DOHH2 (cell line): ENCODE results near the gene DOK6.
"Not testable (repeated sequence)": the region's sequence is repeated elsewhere in the genome, so short reads cannot be mapped to it uniquely, and the experiment has no call there.

Experiments used
- H3F3A ChIP-seq: fragments of 200-600 bp; sonication (generic), shearing (Covaris generic); 2 replicates; pipeline ENCODE4 v1.6.0; 2016; ENCODE audit warnings: antibody characterized with exemption, mild to moderate bottlenecking; ENCODE audit not compliant: control insufficient read depth, insufficient read depth
- H3K27ac ChIP-seq: fragments of 200-600 bp; sonication (generic); 2 replicates; pipeline ENCODE4 v1.5.1; 2014; ENCODE audit warnings: low read depth, mild to moderate bottlenecking, low read length, moderate library complexity
- H3K27me3 ChIP-seq: fragments of 200-600 bp; sonication (generic); 2 replicates; pipeline ENCODE4 v1.6.1; 2014; ENCODE audit warnings: mild to moderate bottlenecking, low read length, mixed read lengths; ENCODE audit not compliant: control insufficient read depth
- H3K36me3 ChIP-seq: fragments of 200-600 bp; sonication (generic); 2 replicates; pipeline ENCODE4 v1.6.1; 2014; ENCODE audit warnings: mild to moderate bottlenecking, low read length, moderate library complexity, mixed read lengths; ENCODE audit not compliant: control insufficient read depth
- H3K4me1 ChIP-seq: fragments of 200-600 bp; sonication (generic); 2 replicates; pipeline ENCODE4 v1.6.1; 2014; ENCODE audit warnings: mild to moderate bottlenecking, low read length, mixed read lengths; ENCODE audit not compliant: control insufficient read depth
- H3K4me2 ChIP-seq: fragments of 200-600 bp; sonication (generic); 2 replicates; pipeline ENCODE4 v1.6.0; 2014; ENCODE audit warnings: mild to moderate bottlenecking, low read length, moderate library complexity
- H3K4me3 ChIP-seq: fragments of 200-600 bp; sonication (generic); 2 replicates; pipeline ENCODE4 v1.5.1; 2014; ENCODE audit warnings: mild to moderate bottlenecking, low read length, mixed read lengths
- H3K79me2 ChIP-seq: fragments of 200-600 bp; sonication (generic); 2 replicates; pipeline ENCODE4 v1.6.1; 2014; ENCODE audit warnings: mild to moderate bottlenecking, low read length, mixed read lengths; ENCODE audit not compliant: control insufficient read depth
- H3K9me2 ChIP-seq: fragments of 200-600 bp; sonication (generic); replicated peaks from 2 replicates; pipeline ENCODE4 v1.6.1; 2014; ENCODE audit warnings: mild to moderate bottlenecking, low read length, mixed read lengths; ENCODE audit not compliant: control insufficient read depth
- H3K9me3 ChIP-seq: fragments of 200-600 bp; sonication (generic); 2 replicates; pipeline ENCODE4 v1.6.1; 2014; ENCODE audit warnings: antibody characterized with exemption, low read length, mixed read lengths; ENCODE audit not compliant: control insufficient read depth, insufficient read depth
- H4K20me1 ChIP-seq: fragments of 200-600 bp; sonication (generic); 2 replicates; pipeline ENCODE4 v1.6.0; 2014; ENCODE audit warnings: low read depth, mild to moderate bottlenecking, antibody characterized with exemption, low read length, moderate library complexity; ENCODE audit not compliant: control insufficient read depth, insufficient read depth
- EZH2phosphoT487 ChIP-seq: fragments of 200-600 bp; sonication (generic); IDR thresholded peaks from 2 replicates; pipeline ENCODE4 v1.6.1; 2017; ENCODE audit warnings: borderline replicate concordance, mild to moderate bottlenecking, antibody characterized with exemption, low read length, moderate library complexity, mixed read lengths
- TF ChIP-seq, protein P1 (sequence below): fragments of 200-600 bp; sonication (generic); IDR thresholded peaks from one replicate; pipeline ENCODE4 v1.5.1; 2014; ENCODE audit warnings: antibody characterized with exemption, mild to moderate bottlenecking, low read depth, low read length; ENCODE audit not compliant: poor library complexity, severe bottlenecking

Gene DOK6

DNA sequence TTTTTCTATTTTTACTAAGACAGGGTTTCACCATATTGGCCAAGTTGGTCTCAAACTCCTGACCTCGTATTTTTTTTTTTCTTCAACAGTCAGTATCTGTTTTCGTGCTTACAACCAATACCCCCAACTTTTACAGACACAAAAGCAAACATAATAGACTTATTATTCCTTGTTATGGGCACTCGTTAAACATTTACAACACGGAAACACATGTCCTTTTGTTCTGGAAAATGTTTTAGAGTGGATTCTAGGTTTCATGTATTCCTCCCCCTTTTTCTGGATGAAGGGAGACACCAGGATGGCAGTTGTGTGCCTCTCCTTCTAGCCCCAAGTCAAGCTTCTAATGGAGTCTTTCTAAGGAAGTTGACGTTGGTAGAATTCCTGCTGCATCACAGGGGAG lies 458.2 kb downstream of the DOK6 start:
- Histone ChIP-seq H3K36me3 (no peaks in the 10 kb centered on the region), H3K9me3 (no peaks in the 10 kb centered on the region), H3K4me3 (no peak overlapping the region), H3K79me2 (no peaks in the 10 kb centered on the region), H4K20me1 (no peaks in the 10 kb centered on the region), H3K4me2 (no peak overlapping the region), H3K9me2 (no peaks in the 10 kb centered on the region), H3K27ac (no peak overlapping the region), H3F3A (no peaks in the 10 kb centered on the region), H3K4me1 (no peaks in the 10 kb centered on the region), H3K27me3 (no peaks in the 10 kb centered on the region)
- no peak for TF ChIP-seq EZH2phosphoT487
- TF ChIP-seq, protein P1, sequence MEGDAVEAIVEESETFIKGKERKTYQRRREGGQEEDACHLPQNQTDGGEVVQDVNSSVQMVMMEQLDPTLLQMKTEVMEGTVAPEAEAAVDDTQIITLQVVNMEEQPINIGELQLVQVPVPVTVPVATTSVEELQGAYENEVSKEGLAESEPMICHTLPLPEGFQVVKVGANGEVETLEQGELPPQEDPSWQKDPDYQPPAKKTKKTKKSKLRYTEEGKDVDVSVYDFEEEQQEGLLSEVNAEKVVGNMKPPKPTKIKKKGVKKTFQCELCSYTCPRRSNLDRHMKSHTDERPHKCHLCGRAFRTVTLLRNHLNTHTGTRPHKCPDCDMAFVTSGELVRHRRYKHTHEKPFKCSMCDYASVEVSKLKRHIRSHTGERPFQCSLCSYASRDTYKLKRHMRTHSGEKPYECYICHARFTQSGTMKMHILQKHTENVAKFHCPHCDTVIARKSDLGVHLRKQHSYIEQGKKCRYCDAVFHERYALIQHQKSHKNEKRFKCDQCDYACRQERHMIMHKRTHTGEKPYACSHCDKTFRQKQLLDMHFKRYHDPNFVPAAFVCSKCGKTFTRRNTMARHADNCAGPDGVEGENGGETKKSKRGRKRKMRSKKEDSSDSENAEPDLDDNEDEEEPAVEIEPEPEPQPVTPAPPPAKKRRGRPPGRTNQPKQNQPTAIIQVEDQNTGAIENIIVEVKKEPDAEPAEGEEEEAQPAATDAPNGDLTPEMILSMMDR: no peak

DNA sequence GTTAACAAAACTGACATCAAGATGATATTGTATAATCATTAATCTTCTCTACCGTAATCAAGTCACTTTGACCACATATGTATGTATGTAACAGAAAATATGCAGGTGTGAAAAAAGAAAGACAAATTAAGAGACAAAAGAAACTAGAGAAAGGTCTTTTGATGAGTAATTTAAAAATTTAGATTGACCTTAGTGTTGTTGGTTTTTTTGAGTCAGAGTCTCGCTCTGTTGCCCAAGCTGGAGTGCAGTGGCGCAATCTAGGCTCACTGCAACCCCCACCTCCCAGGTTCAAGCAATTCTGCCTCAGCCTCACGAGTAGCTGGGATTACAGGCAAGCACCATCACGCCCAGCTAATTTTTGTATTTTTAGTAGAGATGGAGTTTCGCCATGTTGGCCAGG lies 464.1 kb downstream of the DOK6 start:
- not testable (repeated sequence) for H3K4me1 ChIP-seq, H3K4me2 ChIP-seq, H3K9me2 ChIP-seq, H3F3A ChIP-seq, H3K36me3 ChIP-seq, H3K4me3 ChIP-seq, H3K79me2 ChIP-seq, H4K20me1 ChIP-seq, H3K27ac ChIP-seq, H3K27me3 ChIP-seq, H3K9me3 ChIP-seq

GRCh38 chr18:69865776-69866175 lies 465.1 kb downstream of the DOK6 start:
- Histone ChIP-seq H3F3A (no peaks in the 10 kb centered on the region), H3K27me3 (no peaks in the 10 kb centered on the region), H3K9me2 (no peaks in the 10 kb centered on the region), H3K79me2 (no peaks in the 10 kb centered on the region), H3K4me3 (no peak overlapping the region), H3K4me1 (no peaks in the 10 kb centered on the region), H3K36me3 (no peaks in the 10 kb centered on the region), H3K27ac (no peak overlapping the region), H4K20me1 (no peaks in the 10 kb centered on the region), H3K4me2 (no peak overlapping the region), H3K9me3 (no peaks in the 10 kb centered on the region)
- TF ChIP-seq, protein P1: no peak
- no peak for TF ChIP-seq EZH2phosphoT487

DNA sequence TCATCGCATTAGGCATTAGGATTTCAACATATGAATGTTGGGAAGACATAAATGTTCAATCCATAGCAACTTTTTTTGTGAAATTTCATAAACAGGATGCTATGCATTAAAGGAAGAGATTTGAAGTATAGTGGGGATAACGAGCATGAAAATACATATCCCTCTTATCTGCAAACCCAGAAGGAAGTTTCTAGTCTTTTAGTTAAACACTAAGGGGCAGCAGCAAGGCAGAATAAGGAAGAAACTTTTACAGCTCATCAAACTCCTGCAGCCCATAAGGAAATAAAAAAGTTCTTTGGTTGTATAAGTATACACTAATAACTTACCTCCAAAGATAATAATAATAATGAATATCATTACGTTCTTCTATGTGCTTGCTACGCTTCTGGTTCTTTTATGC lies 465.5 kb downstream of the DOK6 start:
- Histone ChIP-seq H3F3A (no peaks in the 10 kb centered on the region), H3K27me3 (no peaks in the 10 kb centered on the region)

More for the DNA sequence above, 465.5 kb downstream of the DOK6 start:
- Histone ChIP-seq H3K4me3 (no peak overlapping the region), H3K9me2 (no peaks in the 10 kb centered on the region), H4K20me1 (no peaks in the 10 kb centered on the region), H3K4me2 (no peak overlapping the region), H3K36me3 (no peaks in the 10 kb centered on the region), H3K27ac (no peak overlapping the region), H3K79me2 (no peaks in the 10 kb centered on the region), H3K4me1 (no peaks in the 10 kb centered on the region), H3K9me3 (no peaks in the 10 kb centered on the region)
- TF ChIP-seq EZH2phosphoT487: no peak
- TF ChIP-seq, protein P1: no peak
